HAP-1 (cell line): ENCODE data around the gene CPAMD8.

Source experiments
- DNase-seq, 2 experiments: peaks; one replicate each; pipeline ENCODE4 v3.0.0-alpha.2; 2016 to 2020; ENCODE audit warnings: low spot score in 2 of 2
- H3K27me3 ChIP-seq: fragments of 250-450 bp; sonication (Bioruptor Pico); 2 replicates; pipeline ENCODE4 v1.5.1; 2020; ENCODE audit warnings: low read depth, mild to moderate bottlenecking, moderate library complexity
- H3K36me3 ChIP-seq: fragments of 250-450 bp; sonication (Bioruptor Pico); replicated peaks from 2 replicates; pipeline ENCODE4 v1.5.1; 2020; ENCODE audit warnings: mild to moderate bottlenecking
- H3K4me1 ChIP-seq: fragments of 250-450 bp; sonication (Bioruptor Pico); 2 replicates; pipeline ENCODE4 v1.5.1; 2020; ENCODE audit warnings: mild to moderate bottlenecking
- H3K4me3 ChIP-seq: fragments of 250-450 bp; sonication (Bioruptor Pico); 2 replicates; pipeline ENCODE4 v1.5.1; 2020; ENCODE audit warnings: mild to moderate bottlenecking, moderate library complexity
- H3K9me3 ChIP-seq: fragments of 250-450 bp; sonication (Bioruptor Pico); 2 replicates; pipeline ENCODE4 v1.5.1; 2020; ENCODE audit warnings: mild to moderate bottlenecking, moderate library complexity
- in situ Hi-C: fragments of 300-500 bp; cut with MboI; formaldehyde crosslinking; loops from 3 replicates; pipeline ENCODE4 v1.14.3; 2020; ENCODE audit warnings: low sequenced_read_pairs, inconsistent platforms, mixed read lengths

The CPAMD8 gene

GRCh38 chr19:17026706-17027534, at the start of gene CPAMD8:
Gene CPAMD8 (minus strand): TSS chr19:17026810. CDS start chr19:17026642, 168 bp downstream.
- no peaks in the 10 kb centered on the region for H3K36me3 ChIP-seq
- H3K4me1 ChIP-seq, result no peaks in the 10 kb centered on the region
- H3K4me3 ChIP-seq, result peak within 1 kb of the TSS; percentile 17
- peak in 1 of 2 experiments; percentile 24 for DNase-seq
- no peaks in the 10 kb centered on the region for H3K9me3 ChIP-seq
- peaks cover 21% of the 10 kb centered on the region for H3K27me3 ChIP-seq
- in situ Hi-C loops, result no loop called here

GRCh38 chr19:17075864-17076542, 49.4 kb upstream of the CPAMD8 start:
- Histone ChIP-seq H3K9me3 (no peaks in the 10 kb centered on the region), H3K4me1 (peaks cover 9% of the 10 kb centered on the region), H3K4me3 (peak overlapping the region; percentile 99), H3K27me3 (no peaks in the 10 kb centered on the region), H3K36me3 (peaks cover 20% of the 10 kb centered on the region)
- peak in 1 of 2 experiments; percentile 51 for DNase-seq
- in situ Hi-C loops, result no loop called here

DNA sequence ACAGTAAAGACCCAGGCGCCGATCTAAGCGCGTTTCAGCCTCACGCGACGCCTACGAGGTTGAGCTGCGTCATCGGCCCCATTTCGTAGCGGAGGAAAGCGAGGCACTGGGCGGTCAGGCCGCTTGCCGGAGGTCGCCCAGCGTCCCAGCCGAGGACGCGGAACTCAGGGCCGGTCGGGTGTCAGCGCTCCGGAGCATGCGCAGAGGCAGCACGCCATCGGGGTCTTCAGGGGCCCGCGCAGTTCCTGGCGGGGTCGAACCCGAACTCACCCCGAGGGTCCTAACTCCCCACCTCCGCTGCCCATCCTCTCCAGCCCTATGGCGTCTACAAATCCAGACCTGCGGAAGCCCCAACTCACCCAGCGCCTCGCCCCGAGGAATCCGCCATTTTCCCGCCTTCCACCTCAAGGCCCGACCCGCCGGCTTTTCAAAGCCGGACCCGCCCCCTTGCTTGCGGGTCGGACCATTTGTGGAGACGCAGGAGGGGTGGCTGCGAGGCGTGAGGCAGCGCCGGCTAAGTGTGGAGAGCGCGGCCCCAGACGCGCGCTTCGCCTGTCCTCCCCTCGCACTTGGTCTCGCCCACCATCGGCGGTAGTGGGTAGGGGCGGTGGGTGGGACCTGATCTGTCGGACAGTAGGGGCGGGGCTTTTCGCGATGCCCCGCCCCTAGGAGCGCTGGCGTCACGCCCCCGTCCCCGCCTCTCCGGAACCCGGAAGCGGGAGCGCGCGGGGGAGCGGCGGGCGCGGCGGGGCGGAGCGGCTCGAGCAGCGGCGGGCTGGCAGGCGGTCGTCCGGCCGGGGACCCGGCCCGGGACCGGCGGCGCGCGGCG, 48.6 kb upstream of the CPAMD8 start, which contains the start of the genes HAUS8 and MYO9B:
HAUS8 (minus strand) TSS at position 418 of the 829 bp plus-strand sequence; CDS start at position 388, 30 bp downstream.
MYO9B (plus strand) TSS at position 743 of the 829 bp plus-strand sequence. CDS start 25,941 bp downstream, outside the sequence.
- Histone ChIP-seq H3K27me3 (no peaks in the 10 kb centered on the region), H3K4me3 (peak within 1 kb of the TSS; percentile 99), H3K9me3 (no peaks in the 10 kb centered on the region), H3K36me3 (peaks cover 27% of the 10 kb centered on the region), H3K4me1 (peaks cover 9% of the 10 kb centered on the region)
- peak; percentile 97 to 100 for DNase-seq
- in situ Hi-C loops, result no loop called here

DNA sequence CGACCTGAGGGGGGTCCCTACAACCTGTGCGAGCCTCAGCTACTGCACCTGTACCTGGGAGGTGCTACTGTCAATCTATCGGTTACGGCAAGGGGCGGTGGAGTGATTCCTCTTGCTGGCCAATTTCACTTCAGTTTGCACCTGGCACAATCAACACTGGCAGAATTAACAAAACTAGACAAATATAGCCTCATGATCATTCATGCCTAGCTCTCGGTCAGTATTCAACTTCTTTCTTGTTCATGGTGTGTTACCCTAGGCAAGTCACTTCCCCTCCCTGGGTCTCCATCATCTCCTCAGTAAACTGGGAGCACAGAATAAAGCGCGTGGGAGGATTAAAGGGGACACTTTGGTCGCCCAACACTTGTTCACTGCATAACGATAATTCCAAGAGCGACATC, 48.0 kb upstream of the CPAMD8 start:
- Histone ChIP-seq H3K36me3 (peaks cover 27% of the 10 kb centered on the region), H3K4me3 (peak overlapping the region; percentile 99), H3K4me1 (peaks cover 9% of the 10 kb centered on the region), H3K9me3 (no peaks in the 10 kb centered on the region), H3K27me3 (no peaks in the 10 kb centered on the region)
- in situ Hi-C loops, result no loop called here
- DNase-seq, result no peak

DNA sequence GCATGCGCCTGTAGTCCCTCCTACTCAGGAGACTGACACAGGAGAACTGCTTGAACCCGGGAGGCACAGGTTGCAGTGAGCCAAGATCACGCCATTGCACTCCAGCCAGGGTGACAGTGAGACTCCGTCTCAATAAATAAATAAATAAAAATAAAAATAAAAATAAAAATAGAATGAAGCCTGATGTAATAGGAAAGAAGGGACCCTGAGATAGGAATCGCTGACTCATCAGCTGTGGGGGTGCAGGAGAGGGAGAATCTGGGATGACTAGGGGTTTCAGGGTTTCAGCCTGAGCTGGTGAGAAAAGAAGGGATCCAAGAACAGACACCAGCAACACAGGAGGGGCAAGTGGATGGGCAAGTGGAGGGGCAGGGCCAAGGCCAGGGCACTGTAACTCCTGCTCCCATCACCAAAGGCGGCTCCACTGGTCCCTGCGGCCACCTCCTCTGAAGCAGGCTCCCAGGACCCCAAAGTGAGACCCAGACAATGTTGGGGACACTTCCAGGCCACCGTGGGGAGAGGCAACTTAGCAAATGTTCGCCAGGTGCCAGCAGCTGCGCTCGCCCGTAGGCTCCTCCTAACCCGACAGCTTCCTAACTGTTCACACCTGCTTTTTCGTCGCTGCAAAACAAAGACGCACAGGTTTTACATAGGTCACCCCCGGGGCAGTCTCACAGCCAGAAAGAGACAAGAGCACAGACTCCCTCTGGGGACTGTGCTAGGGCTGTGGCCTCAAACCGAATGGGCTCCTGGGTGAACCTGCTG, 47.4 kb upstream of the CPAMD8 start:
- Histone ChIP-seq H3K9me3 (no peaks in the 10 kb centered on the region), H3K4me3 (peak overlapping the region; percentile 99), H3K27me3 (no peaks in the 10 kb centered on the region), H3K4me1 (peaks cover 9% of the 10 kb centered on the region), H3K36me3 (peaks cover 29% of the 10 kb centered on the region)
- DNase-seq, result peak in 1 of 2 experiments; percentile 37
- in situ Hi-C loops, result no loop called here

- DNase-seq, result no peak
- H3K4me1 ChIP-seq, result peaks cover 6% of the 10 kb centered on the region
- no peak overlapping the region for H3K4me3 ChIP-seq
- H3K36me3 ChIP-seq, result peaks cover 48% of the 10 kb centered on the region
- H3K27me3 ChIP-seq, result no peaks in the 10 kb centered on the region
- in situ Hi-C loops, result no loop called here
- no peaks in the 10 kb centered on the region for H3K9me3 ChIP-seq
Observed at GRCh38 chr19:17070912-17071311, 44.3 kb upstream of the CPAMD8 start.

GRCh38 chr19:17070421-17070820, 43.8 kb upstream of the CPAMD8 start:
- no peak for DNase-seq
- no peak overlapping the region for H3K4me3 ChIP-seq
- peaks cover 48% of the 10 kb centered on the region for H3K36me3 ChIP-seq
- H3K4me1 ChIP-seq, result peaks cover 6% of the 10 kb centered on the region
- in situ Hi-C loops, result no loop called here
- H3K27me3 ChIP-seq, result no peaks in the 10 kb centered on the region
- no peaks in the 10 kb centered on the region for H3K9me3 ChIP-seq

GRCh38 chr19:17069193-17069592, 42.6 kb upstream of the CPAMD8 start:
- Histone ChIP-seq H3K27me3 (no peaks in the 10 kb centered on the region), H3K36me3 (peaks cover 59% of the 10 kb centered on the region), H3K9me3 (no peaks in the 10 kb centered on the region), H3K4me1 (peaks cover 5% of the 10 kb centered on the region), H3K4me3 (no peak overlapping the region)
- no peak for DNase-seq
- in situ Hi-C loops, result loop anchor here (5.0 kb wide), 1 partner anchor 213 kb away; the partner anchor contains the start of gene ANKLE1

DNA sequence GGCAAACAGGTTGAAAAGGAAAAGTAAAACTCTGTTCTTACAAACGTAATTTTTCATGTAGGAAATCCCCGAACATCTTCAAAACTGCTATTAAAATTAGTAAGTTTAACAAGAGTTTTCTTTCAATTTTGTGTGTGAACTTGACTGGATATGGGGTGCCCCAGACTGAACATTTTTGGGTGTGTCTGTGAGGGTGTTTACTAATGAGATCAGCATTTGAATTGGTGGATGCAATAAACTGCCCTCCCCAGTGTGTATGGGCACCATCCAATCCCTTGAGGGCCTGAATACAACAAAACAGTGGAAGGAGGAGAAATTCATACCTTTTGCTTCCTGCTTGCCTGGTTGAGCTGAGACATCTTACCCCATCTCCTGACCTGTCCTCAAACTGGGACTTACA, 36.8 kb upstream of the CPAMD8 start:
- Histone ChIP-seq H3K4me3 (no peak overlapping the region), H3K27me3 (no peaks in the 10 kb centered on the region), H3K4me1 (peaks cover 2% of the 10 kb centered on the region; the same call in 1 of the 2 replicates), H3K9me3 (no peaks in the 10 kb centered on the region), H3K36me3 (peaks cover 76% of the 10 kb centered on the region)
- DNase-seq, result no peak
- in situ Hi-C loops, result no loop called here

- no peaks in the 10 kb centered on the region for H3K27me3 ChIP-seq
- no peaks in the 10 kb centered on the region for H3K9me3 ChIP-seq
- no peak overlapping the region for H3K4me3 ChIP-seq
- peaks cover 2% of the 10 kb centered on the region; the same call in 1 of the 2 replicates for H3K4me1 ChIP-seq
- in situ Hi-C loops, result no loop called here
- no peak for DNase-seq
- peaks cover 77% of the 10 kb centered on the region for H3K36me3 ChIP-seq
Observed at GRCh38 chr19:17061691-17062090, 35.1 kb upstream of the CPAMD8 start.

GRCh38 chr19:17061205-17061604, 34.6 kb upstream of the CPAMD8 start:
- no peak for DNase-seq
- no peak overlapping the region for H3K4me3 ChIP-seq
- H3K27me3 ChIP-seq, result no peaks in the 10 kb centered on the region
- H3K9me3 ChIP-seq, result no peaks in the 10 kb centered on the region
- H3K36me3 ChIP-seq, result peaks cover 77% of the 10 kb centered on the region
- H3K4me1 ChIP-seq, result peaks cover 2% of the 10 kb centered on the region; the same call in 1 of the 2 replicates
- in situ Hi-C loops, result no loop called here

GRCh38 chr19:17060802-17061201, 34.2 kb upstream of the CPAMD8 start:
- Histone ChIP-seq H3K4me1 (peaks cover 2% of the 10 kb centered on the region; the same call in 1 of the 2 replicates), H3K4me3 (no peak overlapping the region), H3K36me3 (peaks cover 81% of the 10 kb centered on the region), H3K27me3 (no peaks in the 10 kb centered on the region), H3K9me3 (no peaks in the 10 kb centered on the region)
- no peak for DNase-seq
- in situ Hi-C loops, result no loop called here

GRCh38 chr19:17058236-17058635, 31.6 kb upstream of the CPAMD8 start:
- no peaks in the 10 kb centered on the region for H3K9me3 ChIP-seq
- H3K4me3 ChIP-seq, result no peak overlapping the region
- H3K4me1 ChIP-seq, result no peaks in the 10 kb centered on the region
- H3K27me3 ChIP-seq, result no peaks in the 10 kb centered on the region
- DNase-seq, result no peak
- in situ Hi-C loops, result no loop called here
- peaks cover 77% of the 10 kb centered on the region for H3K36me3 ChIP-seq
